Chondrocyte (in vitro differentiated cells): ENCODE measurements around the gene ZKSCAN5. TPM values are rescaled to one million over a fixed set of nuclear protein-coding genes. Genes with fewer than 3 reads are reported as not detected.
A peak's percentile ranks its signal among the peaks of the same experiment; 100 is the strongest.

Experiments used
- DNase-seq: peaks from one replicate; pipeline ENCODE4 v3.0.0; 2021; ENCODE audit warnings: mixed read lengths, low spot score
- H3K27ac Mint-ChIP-seq: one replicate; pipeline ENCODE4 v1.8.0; 2021; ENCODE audit warnings: mild to moderate bottlenecking, moderate library complexity, mixed read lengths; ENCODE audit not compliant: unreplicated experiment
- H3K27me3 Mint-ChIP-seq: 2 replicates; pipeline ENCODE4 v1.8.0; 2021; ENCODE audit warnings: low read depth, mixed read lengths
- H3K36me3 Mint-ChIP-seq: 2 replicates; pipeline ENCODE4 v1.8.0; 2021; ENCODE audit warnings: low read depth, mixed read lengths
- H3K4me1 Mint-ChIP-seq: 2 replicates; pipeline ENCODE4 v1.8.0; 2021; ENCODE audit warnings: low read depth, mild to moderate bottlenecking, mixed read lengths
- H3K4me3 Mint-ChIP-seq: one replicate; pipeline ENCODE4 v1.8.0; 2021; ENCODE audit warnings: mild to moderate bottlenecking, moderate library complexity, mixed read lengths; ENCODE audit not compliant: unreplicated experiment
- H3K9me3 Mint-ChIP-seq: 2 replicates; pipeline ENCODE4 v1.8.0; 2021; ENCODE audit warnings: low read depth, mixed read lengths
- total RNA-seq: library from RNA; stranded (reverse); gene quantifications from 3 replicates; pipeline ENCODE4 v1.2.1, GENCODE V29; 2021
- TF ChIP-seq, protein P1 (sequence below): fragments of 200-600 bp; sonication (generic); IDR thresholded peaks from 2 replicates; pipeline ENCODE4 v1.5.0; 2021; ENCODE audit warnings: antibody characterized with exemption, mild to moderate bottlenecking, moderate library complexity

ZKSCAN5 gene
- total RNA-seq, 1 donor from 2014 or later, result 12.4 TPM

DNA sequence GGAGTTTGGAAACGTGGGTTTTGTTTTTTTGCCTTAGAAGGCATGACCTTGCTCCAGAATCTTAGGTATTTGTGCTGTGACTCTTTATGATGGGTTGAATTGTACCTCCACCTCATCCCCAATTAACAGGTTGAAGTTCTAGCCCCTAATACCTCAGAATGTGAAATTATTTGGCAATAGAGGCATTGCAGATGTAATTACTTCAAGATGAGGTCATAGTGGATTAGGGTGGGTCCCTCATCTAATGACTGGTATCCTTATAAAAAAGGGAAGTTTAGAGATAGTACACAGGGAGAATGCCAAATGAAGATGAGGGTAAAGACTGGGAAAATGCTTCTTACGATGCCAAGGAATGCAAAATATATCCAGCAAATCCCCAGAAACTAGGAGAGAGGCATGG, 50.5 kb downstream of the ZKSCAN5 start:
- Mint-ChIP-seq H3K27me3 (no peaks in the 10 kb centered on the region), H3K36me3 (peaks cover 2% of the 10 kb centered on the region), H3K4me3 (no peak overlapping the region), H3K9me3 (no peaks in the 10 kb centered on the region), H3K27ac (no peak overlapping the region), H3K4me1 (peaks cover 37% of the 10 kb centered on the region)
- TF ChIP-seq, protein P1, sequence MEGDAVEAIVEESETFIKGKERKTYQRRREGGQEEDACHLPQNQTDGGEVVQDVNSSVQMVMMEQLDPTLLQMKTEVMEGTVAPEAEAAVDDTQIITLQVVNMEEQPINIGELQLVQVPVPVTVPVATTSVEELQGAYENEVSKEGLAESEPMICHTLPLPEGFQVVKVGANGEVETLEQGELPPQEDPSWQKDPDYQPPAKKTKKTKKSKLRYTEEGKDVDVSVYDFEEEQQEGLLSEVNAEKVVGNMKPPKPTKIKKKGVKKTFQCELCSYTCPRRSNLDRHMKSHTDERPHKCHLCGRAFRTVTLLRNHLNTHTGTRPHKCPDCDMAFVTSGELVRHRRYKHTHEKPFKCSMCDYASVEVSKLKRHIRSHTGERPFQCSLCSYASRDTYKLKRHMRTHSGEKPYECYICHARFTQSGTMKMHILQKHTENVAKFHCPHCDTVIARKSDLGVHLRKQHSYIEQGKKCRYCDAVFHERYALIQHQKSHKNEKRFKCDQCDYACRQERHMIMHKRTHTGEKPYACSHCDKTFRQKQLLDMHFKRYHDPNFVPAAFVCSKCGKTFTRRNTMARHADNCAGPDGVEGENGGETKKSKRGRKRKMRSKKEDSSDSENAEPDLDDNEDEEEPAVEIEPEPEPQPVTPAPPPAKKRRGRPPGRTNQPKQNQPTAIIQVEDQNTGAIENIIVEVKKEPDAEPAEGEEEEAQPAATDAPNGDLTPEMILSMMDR, result no peak
- DNase-seq, result no peak

DNA sequence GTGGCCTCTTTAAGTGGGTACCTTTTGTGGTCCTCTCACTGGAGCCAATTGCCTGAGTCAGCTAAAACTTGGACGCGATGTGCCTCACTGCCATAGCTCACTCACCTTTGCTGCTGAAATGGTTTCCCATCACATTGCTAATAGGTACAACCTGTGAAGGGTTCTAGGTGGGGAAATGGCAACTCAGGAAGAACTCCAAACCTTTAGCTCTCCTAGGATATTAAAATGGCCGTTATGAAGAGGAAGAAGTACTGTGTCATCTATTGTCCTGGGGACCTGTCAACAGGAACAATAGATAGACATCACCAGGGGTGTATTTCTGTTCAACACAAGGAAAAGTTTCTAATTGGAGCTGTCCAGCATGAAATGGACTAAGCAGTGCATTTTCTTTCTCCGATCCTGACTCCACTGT, 52.7 kb downstream of the ZKSCAN5 start:
- Mint-ChIP-seq H3K4me3 (peak overlapping the region; percentile 97), H3K27ac (peak overlapping the region; percentile 97), H3K4me1 (peaks cover 42% of the 10 kb centered on the region), H3K36me3 (peaks cover 12% of the 10 kb centered on the region), H3K9me3 (no peaks in the 10 kb centered on the region), H3K27me3 (no peaks in the 10 kb centered on the region)
- TF ChIP-seq, protein P1, result no peak
- DNase-seq, result no peak

DNA sequence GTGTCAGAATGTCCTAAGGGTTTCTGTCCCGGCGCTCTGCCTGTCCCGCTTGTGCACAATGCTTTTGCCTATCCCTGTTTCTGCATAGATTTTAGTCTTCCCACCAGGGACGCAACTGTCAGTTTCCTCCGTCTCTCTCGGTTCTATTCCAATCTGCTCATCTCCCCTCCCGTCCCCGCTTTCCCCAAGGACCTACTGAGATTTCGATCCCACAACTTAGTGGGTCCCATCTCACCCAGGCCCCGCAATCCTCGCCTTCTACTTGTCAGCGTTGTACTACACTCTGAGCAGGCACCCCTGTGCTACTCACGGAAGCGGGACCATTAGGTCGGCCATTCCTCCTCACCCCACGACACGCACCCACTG, 53.5 kb downstream of the ZKSCAN5 start:
- no peaks in the 10 kb centered on the region for H3K9me3 Mint-ChIP-seq
- H3K27me3 Mint-ChIP-seq, result no peaks in the 10 kb centered on the region
- peak overlapping the region; percentile 97 for H3K27ac Mint-ChIP-seq
- peaks cover 18% of the 10 kb centered on the region for H3K36me3 Mint-ChIP-seq
- H3K4me1 Mint-ChIP-seq, result peaks cover 44% of the 10 kb centered on the region
- H3K4me3 Mint-ChIP-seq, result peak overlapping the region; percentile 97
- TF ChIP-seq, protein P1, result no peak
- no peak for DNase-seq

DNA sequence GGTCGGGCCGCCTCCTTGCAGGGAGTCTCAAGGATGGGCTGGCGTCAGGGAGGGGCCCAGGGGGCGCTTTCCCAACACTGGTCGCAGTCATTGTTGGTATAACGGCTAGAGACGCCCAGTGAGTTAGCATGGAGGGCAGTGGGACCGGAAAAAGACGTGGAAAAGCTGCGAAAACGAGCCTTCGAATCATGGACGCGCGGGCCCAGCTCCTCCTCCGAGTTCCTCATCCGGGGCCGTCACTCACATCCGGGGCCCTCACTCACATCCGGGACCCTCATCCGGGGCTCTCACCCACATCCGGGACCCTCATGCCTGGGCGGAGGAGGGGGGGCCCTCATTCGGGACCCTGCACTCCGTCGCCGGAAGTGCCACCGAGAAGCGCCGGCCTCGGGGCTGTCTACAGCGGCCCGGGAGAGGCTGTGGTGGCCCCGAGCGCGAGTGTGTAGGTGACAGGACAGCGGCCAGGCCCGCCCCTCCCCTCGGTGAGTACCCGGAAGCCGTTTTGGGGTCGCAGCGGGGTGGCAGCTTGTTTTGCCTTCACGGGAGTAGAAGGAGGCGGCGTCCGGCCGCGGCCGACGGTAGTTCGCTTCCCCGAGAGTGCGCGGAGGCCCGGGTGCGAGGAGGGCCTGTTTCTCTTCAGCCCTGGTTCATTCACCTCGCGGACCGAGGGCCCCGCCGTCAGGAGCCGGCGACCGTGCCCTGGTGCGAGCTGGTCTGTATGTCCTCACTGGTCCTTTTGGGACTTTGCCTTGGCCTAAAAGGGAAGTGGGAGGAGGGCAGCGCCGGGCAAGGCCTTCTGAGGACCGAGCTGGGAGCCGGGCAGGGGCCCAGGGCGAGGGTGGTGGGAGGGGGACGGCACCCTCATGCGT, 54.1 kb downstream of the ZKSCAN5 start, which contains the start of gene ZNF655:
Gene ZNF655 (plus strand): TSS at position 337 of the 869 bp plus-strand sequence. CDS start 1,918 bp downstream, outside the sequence.
- Mint-ChIP-seq H3K27me3 (no peaks in the 10 kb centered on the region), H3K27ac (peak within 1 kb of the TSS; percentile 97), H3K36me3 (peaks cover 19% of the 10 kb centered on the region), H3K4me1 (peaks cover 46% of the 10 kb centered on the region), H3K9me3 (no peaks in the 10 kb centered on the region), H3K4me3 (peak within 1 kb of the TSS; percentile 97)
- DNase-seq, result peak; percentile 95
- TF ChIP-seq, protein P1, result peak; percentile 41

DNA sequence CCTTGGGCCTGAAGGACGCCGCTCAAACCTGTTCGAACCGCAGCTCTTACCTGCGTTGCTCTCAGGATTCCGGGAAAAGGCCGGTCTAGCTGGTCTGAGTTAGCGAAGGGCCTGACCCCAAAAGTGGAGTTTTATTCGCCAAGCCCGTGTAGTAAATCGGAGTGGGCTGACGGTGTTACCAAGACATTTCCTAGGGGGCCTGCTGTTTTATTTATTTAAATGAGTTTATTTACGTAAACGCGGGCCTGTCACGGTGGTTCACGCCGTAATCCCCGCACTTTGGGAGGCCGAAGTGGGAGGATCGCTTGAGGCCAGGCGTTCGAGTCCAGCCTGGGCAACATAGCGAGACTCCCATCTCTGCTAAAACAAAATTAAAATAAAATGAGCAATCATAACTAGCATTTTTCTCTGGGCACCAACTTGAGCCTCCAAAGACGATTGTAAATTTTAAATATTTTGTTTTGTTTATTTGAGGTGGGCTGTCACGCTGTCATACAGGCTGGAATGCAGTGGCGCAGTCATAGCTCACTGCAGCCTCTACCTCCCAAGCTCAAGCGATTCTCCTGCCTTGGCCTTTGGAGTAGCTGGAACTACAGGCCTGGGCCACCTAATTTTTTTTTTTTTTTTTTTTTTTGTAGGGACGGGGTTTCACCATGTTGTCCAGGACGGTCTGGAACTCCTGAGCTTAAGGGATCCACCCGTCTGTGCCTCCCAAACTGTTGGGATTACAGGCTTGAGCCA, 54.9 kb downstream of the ZKSCAN5 start:
- TF ChIP-seq, protein P1, result no peak
- H3K4me1 Mint-ChIP-seq, result peaks cover 54% of the 10 kb centered on the region
- no peak for DNase-seq
- no peaks in the 10 kb centered on the region for H3K27me3 Mint-ChIP-seq
- peak overlapping the region; percentile 97 for H3K27ac Mint-ChIP-seq
- H3K36me3 Mint-ChIP-seq, result peaks cover 26% of the 10 kb centered on the region
- no peaks in the 10 kb centered on the region for H3K9me3 Mint-ChIP-seq
- H3K4me3 Mint-ChIP-seq, result peak overlapping the region; percentile 97
